Breast epithelium (tissue), 4 donors: ENCODE data around the gene HEXIM2. TPM values are rescaled to one million over a fixed set of nuclear protein-coding genes. Genes with fewer than 3 reads are reported as not detected.

Experiments used
- DNase-seq, 2 donors: peaks; one replicate each; pipeline ENCODE4 v3.0.0-alpha.2; 2019; ENCODE audit warnings: low spot score in 2 of 2
- H3K27ac ChIP-seq, 2 donors: fragments of 200-600 bp; sonication (generic) in 1 of 2; one replicate each; pipeline ENCODE4 v1.5.1; 2016 to 2019; ENCODE audit warnings: mild to moderate bottlenecking in 1 of 2
- H3K27me3 ChIP-seq, 2 donors: fragments of 200-600 bp; sonication (generic) in 1 of 2; one replicate each; pipeline versions ENCODE4 v1.5.1 to v1.6.0; 2017 to 2019; ENCODE audit warnings: control low read depth in 1 of 2, mild to moderate bottlenecking in 1 of 2
- H3K36me3 ChIP-seq: fragments of 200-600 bp; one replicate; pipeline ENCODE4 v1.5.1; 2019
- H3K4me1 ChIP-seq, 2 donors: fragments of 200-600 bp; sonication (generic); one replicate each; pipeline ENCODE4 v1.5.1; 2016 to 2019; ENCODE audit warnings: control low read depth in 1 of 2
- H3K4me3 ChIP-seq, 3 donors: fragments of 200-600 bp; sonication (generic); 1 replicate in 2 of 3; 2 replicates in 1 of 3; pipeline ENCODE4 v1.5.1; 2016 to 2019; ENCODE audit warnings: mild to moderate bottlenecking in 3 of 3, moderate library complexity in 2 of 3
- H3K9me3 ChIP-seq, 2 donors: fragments of 200-600 bp; sonication (generic) in 1 of 2; one replicate each; pipeline ENCODE4 v1.5.1; 2016 to 2019; ENCODE audit warnings: control low read depth in 1 of 2
- POLR2A ChIP-seq: fragments of 450-650 bp; IDR thresholded peaks from one replicate; pipeline ENCODE4 v1.6.1; 2016; ENCODE audit warnings: antibody characterized with exemption, mild to moderate bottlenecking, moderate library complexity
- POLR2AphosphoS5 ChIP-seq, 3 donors: sonication (generic); formaldehyde crosslinking; IDR thresholded peaks; one replicate each; pipeline ENCODE4 v1.6.1; 2017; ENCODE audit warnings: antibody characterized with exemption in 3 of 3
- intact Hi-C: fragments of 100-400 bp; cut with DNase I; formaldehyde crosslinking; loops from one replicate; pipeline ENCODE4 v1.15.1; 2023; ENCODE audit warnings: low total_unique reads
- total RNA-seq, 3 donors: library from RNA; depleted of rRNA; stranded (reverse); fragments of >200 nt; gene quantifications; one replicate each; pipeline ENCODE4 v1.1.0, GENCODE V29; 2016
- TF ChIP-seq, protein P1 (sequence below), 3 donors: fragments of 450-650 bp; IDR thresholded peaks; one replicate each; pipeline ENCODE4 v1.5.1; 2016 to 2017; ENCODE audit warnings: antibody characterized with exemption in 3 of 3, mild to moderate bottlenecking in 3 of 3, moderate library complexity in 3 of 3

HEXIM2 gene
- total RNA-seq, 3 donors from 2014 or later: 6.6 to 13.3 (median 13.2) TPM

GRCh38 chr17:45131616-45132319 lies 29.9 kb upstream of the HEXIM2 start:
- Histone ChIP-seq H3K27ac (peak overlapping the region; percentile 99), H3K4me3 (peak overlapping the region; percentile 91 to 97 (median 95)), H3K36me3 (no peaks in the 10 kb centered on the region), H3K9me3 (no peaks in the 10 kb centered on the region), H3K4me1 (peaks cover 14 to 19% of the 10 kb centered on the region in 2 donors), H3K27me3 (no peaks in the 10 kb centered on the region)
- intact Hi-C loops: loop anchor here (10.0 kb wide), 1 partner anchor 1613 kb away; no protein-coding TSS in a partner anchor
- peak in 1 of 2 donors; percentile 30 for DNase-seq
- TF ChIP-seq POLR2A (no peak), POLR2AphosphoS5 (IDR thresholded peaks at IDR 0.05) (no peak)
- TF ChIP-seq, protein P1, sequence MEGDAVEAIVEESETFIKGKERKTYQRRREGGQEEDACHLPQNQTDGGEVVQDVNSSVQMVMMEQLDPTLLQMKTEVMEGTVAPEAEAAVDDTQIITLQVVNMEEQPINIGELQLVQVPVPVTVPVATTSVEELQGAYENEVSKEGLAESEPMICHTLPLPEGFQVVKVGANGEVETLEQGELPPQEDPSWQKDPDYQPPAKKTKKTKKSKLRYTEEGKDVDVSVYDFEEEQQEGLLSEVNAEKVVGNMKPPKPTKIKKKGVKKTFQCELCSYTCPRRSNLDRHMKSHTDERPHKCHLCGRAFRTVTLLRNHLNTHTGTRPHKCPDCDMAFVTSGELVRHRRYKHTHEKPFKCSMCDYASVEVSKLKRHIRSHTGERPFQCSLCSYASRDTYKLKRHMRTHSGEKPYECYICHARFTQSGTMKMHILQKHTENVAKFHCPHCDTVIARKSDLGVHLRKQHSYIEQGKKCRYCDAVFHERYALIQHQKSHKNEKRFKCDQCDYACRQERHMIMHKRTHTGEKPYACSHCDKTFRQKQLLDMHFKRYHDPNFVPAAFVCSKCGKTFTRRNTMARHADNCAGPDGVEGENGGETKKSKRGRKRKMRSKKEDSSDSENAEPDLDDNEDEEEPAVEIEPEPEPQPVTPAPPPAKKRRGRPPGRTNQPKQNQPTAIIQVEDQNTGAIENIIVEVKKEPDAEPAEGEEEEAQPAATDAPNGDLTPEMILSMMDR (IDR thresholded peaks at IDR 0.05): peak; percentile 80 to 93 (median 89)

DNA sequence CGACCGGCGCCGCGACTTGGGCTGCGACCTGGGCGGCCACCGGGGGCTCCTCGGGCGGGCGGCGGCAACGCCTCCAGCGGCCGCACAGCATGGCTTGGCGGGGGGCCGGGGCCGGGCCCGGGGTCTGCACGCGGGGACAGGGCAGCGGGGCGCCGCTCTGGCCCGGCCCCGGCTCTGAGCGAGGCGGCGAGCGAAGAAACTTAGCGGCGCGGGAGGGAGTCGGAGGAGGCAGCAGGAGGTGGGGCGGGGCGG lies 29.4 kb upstream of the HEXIM2 start, which contains the start of gene PLCD3:
Gene PLCD3, minus strand, starts transcription at position 196 of the 252 bp plus-strand sequence. Its CDS starts 105 bp downstream, at position 91.
- Histone ChIP-seq H3K27ac (peak within 1 kb of the TSS; percentile 99), H3K36me3 (no peaks in the 10 kb centered on the region), H3K27me3 (no peaks in the 10 kb centered on the region), H3K9me3 (no peaks in the 10 kb centered on the region), H3K4me3 (peak within 1 kb of the TSS; percentile 91 to 97 (median 95)), H3K4me1 (peaks cover 15 to 19% of the 10 kb centered on the region in 2 donors)
- intact Hi-C loops: loop anchor here (10.0 kb wide), 1 partner anchor 1613 kb away; no protein-coding TSS in a partner anchor
- DNase-seq: no peak
- TF ChIP-seq POLR2A (no peak), POLR2AphosphoS5 (IDR thresholded peaks at IDR 0.05) (no peak)
- TF ChIP-seq, protein P1 (IDR thresholded peaks at IDR 0.05): no peak

GRCh38 chr17:45132572-45133463 lies 28.9 kb upstream of the HEXIM2 start:
- intact Hi-C loops: loop anchor here (10.0 kb wide), 1 partner anchor 1612 kb away; no protein-coding TSS in a partner anchor
- peak overlapping the region; percentile 99 for H3K27ac ChIP-seq

DNA sequence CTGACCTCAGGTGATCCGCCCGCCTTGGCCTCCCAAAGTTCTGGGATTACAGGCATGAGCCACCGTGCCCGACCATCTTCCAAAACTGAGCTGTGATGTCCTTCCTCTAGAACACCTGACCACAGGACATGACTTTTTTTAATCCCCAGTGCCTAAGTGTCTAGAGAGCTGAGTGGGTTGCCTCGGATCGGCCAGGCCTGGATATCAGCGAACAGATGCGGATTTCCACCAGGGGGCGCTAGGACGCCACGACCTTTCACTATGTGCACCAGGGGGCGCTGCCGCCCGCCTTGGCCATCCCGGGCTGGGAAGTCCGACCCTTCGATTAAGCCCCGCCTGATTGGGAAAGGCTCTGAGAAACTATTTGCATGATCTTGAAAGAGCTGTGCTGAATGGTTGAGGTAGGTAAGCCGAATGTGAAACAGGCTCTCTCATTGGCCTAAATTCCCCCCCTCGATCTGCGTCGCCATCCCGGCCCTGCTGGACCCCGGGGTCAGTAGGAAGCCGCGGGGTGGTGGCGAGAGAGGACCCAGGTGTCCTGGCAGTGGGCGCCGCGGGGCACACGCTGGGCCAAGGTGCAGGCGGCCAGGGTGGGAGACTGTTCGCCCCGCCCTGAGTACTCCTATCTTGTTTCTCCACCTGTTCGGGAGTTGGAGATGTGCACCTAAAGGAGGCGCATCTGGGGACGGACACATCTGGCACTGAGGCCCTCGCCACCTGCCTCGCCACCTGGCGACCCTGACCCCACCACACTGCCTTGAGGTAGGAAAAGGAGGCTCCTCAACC lies 26.3 kb upstream of the HEXIM2 start, which contains the start of gene ACBD4:
Gene ACBD4, plus strand, starts transcription at position 496 of the 786 bp plus-strand sequence. CDS start 458 bp downstream, outside the sequence.
- peak within 1 kb of the TSS; percentile 82 to 92 for H3K27ac ChIP-seq
- TF ChIP-seq POLR2AphosphoS5 (IDR thresholded peaks at IDR 0.05) (peak; percentile 84 to 94 (median 94)), POLR2A (peak; percentile 53)
- TF ChIP-seq, protein P1 (IDR thresholded peaks at IDR 0.05): peak; percentile 100
- H3K9me3 ChIP-seq: no peaks in the 10 kb centered on the region
- intact Hi-C loops: loop anchor here (5.0 to 10.0 kb wide), 2 partner anchors 62 to 1609 kb away; no protein-coding TSS in a partner anchor
- peaks cover 6 to 8% of the 10 kb centered on the region in 2 donors for H3K4me1 ChIP-seq
- H3K27me3 ChIP-seq: no peaks in the 10 kb centered on the region
- no peaks in the 10 kb centered on the region for H3K36me3 ChIP-seq
- peak; percentile 96 to 97 for DNase-seq
- H3K4me3 ChIP-seq: peak within 1 kb of the TSS; percentile 74

More at GRCh38 chr17:45132572-45133463, 28.9 kb upstream of the HEXIM2 start:
- Histone ChIP-seq H3K4me1 (peaks cover 15 to 18% of the 10 kb centered on the region in 2 donors), H3K9me3 (no peaks in the 10 kb centered on the region), H3K4me3 (peak overlapping the region; percentile 91 to 97 (median 95)), H3K36me3 (no peaks in the 10 kb centered on the region), H3K27me3 (no peaks in the 10 kb centered on the region)
- TF ChIP-seq POLR2AphosphoS5 (IDR thresholded peaks at IDR 0.05) (peak; percentile 33 to 90 (median 55)), POLR2A (peak; percentile 69)
- TF ChIP-seq, protein P1 (IDR thresholded peaks at IDR 0.05): peak; percentile 81 to 94 (median 91)
- DNase-seq: peak; percentile 83 to 88
